Central memory CD8-positive, alpha-beta T cell (primary cell): ENCODE data around the gene PDE6A.
A peak's percentile ranks its signal among the peaks of the same experiment; 100 is the strongest.

Experiments
- ATAC-seq: fragments of 150-1000 bp; cut with Tn5 transposase; replicated peaks from 2 replicates; pipeline ENCODE4 v1.10.0; 2022; ENCODE audit warnings: mild to moderate bottlenecking, moderate FRiP score, moderate number of reproducible peaks; ENCODE audit not compliant: poor library complexity, severe bottlenecking; ENCODE audit errors: extremely low read depth
- DNase-seq, 2 donors: peaks; one replicate each; pipeline ENCODE4 v3.0.0; 2021; ENCODE audit warnings: low spot score in 2 of 2
- H3K27ac Mint-ChIP-seq: one replicate; pipeline ENCODE4 v1.8.0; 2022; ENCODE audit warnings: low read depth, mild to moderate bottlenecking, moderate library complexity, mixed read lengths
- H3K27me3 Mint-ChIP-seq: one replicate; pipeline ENCODE4 v1.8.0; 2022; ENCODE audit warnings: mixed read lengths
- H3K36me3 Mint-ChIP-seq: one replicate; pipeline ENCODE4 v1.8.0; 2022; ENCODE audit warnings: mild to moderate bottlenecking, moderate library complexity, mixed read lengths; ENCODE audit not compliant: insufficient read depth
- H3K4me1 Mint-ChIP-seq: one replicate; pipeline ENCODE4 v1.8.0; 2022; ENCODE audit warnings: mixed read lengths
- H3K4me3 Mint-ChIP-seq: one replicate; pipeline ENCODE4 v1.8.0; 2022; ENCODE audit warnings: mild to moderate bottlenecking, moderate library complexity, mixed read lengths
- H3K9me3 Mint-ChIP-seq: one replicate; pipeline ENCODE4 v1.8.0; 2022; ENCODE audit warnings: mixed read lengths

PDE6A gene

GRCh38 chr5:149817539-149818060 is 127.0 kb downstream of the PDE6A start:
- no peak for DNase-seq
- H3K27ac Mint-ChIP-seq = no peak overlapping the region
- no peaks in the 10 kb centered on the region for H3K4me1 Mint-ChIP-seq
- no peak overlapping the region for H3K4me3 Mint-ChIP-seq
- H3K27me3 Mint-ChIP-seq = no peaks in the 10 kb centered on the region
- no peak for ATAC-seq
- no peaks in the 10 kb centered on the region for H3K36me3 Mint-ChIP-seq
- H3K9me3 Mint-ChIP-seq = no peaks in the 10 kb centered on the region

GRCh38 chr5:149816661-149817060 is 127.9 kb downstream of the PDE6A start:
- Mint-ChIP-seq H3K9me3 (no peaks in the 10 kb centered on the region), H3K4me3 (no peak overlapping the region), H3K27me3 (no peaks in the 10 kb centered on the region), H3K27ac (no peak overlapping the region), H3K4me1 (no peaks in the 10 kb centered on the region), H3K36me3 (no peaks in the 10 kb centered on the region)
- DNase-seq (no peak), ATAC-seq (no peak)

- DNase-seq (no peak), ATAC-seq (no peak)
- no peaks in the 10 kb centered on the region for H3K4me1 Mint-ChIP-seq
- no peaks in the 10 kb centered on the region for H3K9me3 Mint-ChIP-seq
- H3K36me3 Mint-ChIP-seq = no peaks in the 10 kb centered on the region
- H3K27me3 Mint-ChIP-seq = no peaks in the 10 kb centered on the region
- no peak overlapping the region for H3K4me3 Mint-ChIP-seq
- no peak overlapping the region for H3K27ac Mint-ChIP-seq
Measured at GRCh38 chr5:149811453-149811852, 133.1 kb downstream of the PDE6A start.

GRCh38 chr5:149810856-149811255 is 133.7 kb downstream of the PDE6A start:
- Mint-ChIP-seq H3K4me3 (no peak overlapping the region), H3K9me3 (no peaks in the 10 kb centered on the region), H3K36me3 (no peaks in the 10 kb centered on the region), H3K27me3 (no peaks in the 10 kb centered on the region), H3K4me1 (no peaks in the 10 kb centered on the region), H3K27ac (no peak overlapping the region)
- no peak for DNase-seq
- no peak for ATAC-seq

GRCh38 chr5:149809931-149810691 is 134.5 kb downstream of the PDE6A start:
- H3K36me3 Mint-ChIP-seq = no peaks in the 10 kb centered on the region
- no peak for DNase-seq
- ATAC-seq = no peak

GRCh38 chr5:149808264-149808982 is 136.2 kb downstream of the PDE6A start:
- H3K36me3 Mint-ChIP-seq = peaks cover 2% of the 10 kb centered on the region
- H3K4me1 Mint-ChIP-seq = no peaks in the 10 kb centered on the region
- no peaks in the 10 kb centered on the region for H3K9me3 Mint-ChIP-seq
- DNase-seq (no peak), ATAC-seq (no peak)
- H3K4me3 Mint-ChIP-seq = no peak overlapping the region
- H3K27me3 Mint-ChIP-seq = no peaks in the 10 kb centered on the region
- H3K27ac Mint-ChIP-seq = no peak overlapping the region

More at GRCh38 chr5:149809931-149810691, 134.5 kb downstream of the PDE6A start:
- Mint-ChIP-seq H3K27me3 (no peaks in the 10 kb centered on the region), H3K9me3 (no peaks in the 10 kb centered on the region), H3K27ac (peak overlapping the region; percentile 50), H3K4me1 (no peaks in the 10 kb centered on the region), H3K4me3 (no peak overlapping the region)
